ENCODE results near the gene DPYSL5.
"Not testable (repeated sequence)": the region's sequence is repeated elsewhere in the genome, so short reads cannot be mapped to it uniquely, and the experiment has no call there.

Gene DPYSL5

GRCh38 chr2:26875808-26876207 is 27.9 kb downstream of the DPYSL5 start:
- H3K27me3 ChIP-seq (ENCODE audit: control insufficient read depth, insufficient read depth, low read length), result peaks cover 3% of the 10 kb centered on the region; the same call in 1 of the 2 replicates
- H3K4me1 ChIP-seq (ENCODE audit: control insufficient read depth, insufficient read depth, low read length), result no peaks in the 10 kb centered on the region
- H3K4me3 ChIP-seq (ENCODE audit: low read length), result no peak overlapping the region
- no peak for DNase-seq (ENCODE audit: low read depth, low spot score)
- H3K9me3 ChIP-seq (ENCODE audit: control insufficient read depth, insufficient read depth, low read length), result no peaks in the 10 kb centered on the region
- WGBS (ENCODE audit: insufficient coverage, insufficient read length), result no CpG with 5 or more reads among the region's 3 CpGs
- no peaks in the 10 kb centered on the region for H3K36me3 ChIP-seq (ENCODE audit: control insufficient read depth, insufficient read depth, low read length)
- H3K27ac ChIP-seq (ENCODE audit: low read length), result no peak overlapping the region

DNA sequence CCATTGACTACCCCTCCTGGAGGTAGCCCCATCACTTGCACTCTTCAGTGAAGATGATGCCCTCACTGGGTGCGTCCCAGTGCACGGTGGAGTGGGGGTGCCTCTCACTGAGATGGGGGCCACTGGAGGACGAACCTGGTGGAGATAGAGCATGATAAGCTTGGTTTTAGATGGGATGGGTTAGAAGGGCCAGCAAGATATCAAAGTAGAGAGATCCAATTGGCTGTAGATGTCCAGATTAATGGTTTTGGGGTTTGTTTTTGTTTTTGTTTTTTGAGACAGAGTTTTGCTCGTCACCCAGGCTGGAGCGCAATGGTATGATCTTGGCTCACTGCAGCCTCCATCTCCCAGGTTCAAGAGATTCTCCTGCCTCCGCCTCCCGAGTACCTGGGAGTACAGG is 28.3 kb downstream of the DPYSL5 start:
- DNase-seq (ENCODE audit: low read depth, low spot score), result no peak
- H3K27ac ChIP-seq (ENCODE audit: low read length), result no peak overlapping the region
- no peak overlapping the region for H3K4me3 ChIP-seq (ENCODE audit: low read length)
- peaks cover 3% of the 10 kb centered on the region; the same call in 1 of the 2 replicates for H3K27me3 ChIP-seq (ENCODE audit: control insufficient read depth, insufficient read depth, low read length)
- H3K4me1 ChIP-seq (ENCODE audit: control insufficient read depth, insufficient read depth, low read length), result no peaks in the 10 kb centered on the region
- no peaks in the 10 kb centered on the region for H3K36me3 ChIP-seq (ENCODE audit: control insufficient read depth, insufficient read depth, low read length)
- no peaks in the 10 kb centered on the region for H3K9me3 ChIP-seq (ENCODE audit: control insufficient read depth, insufficient read depth, low read length)
- WGBS (ENCODE audit: insufficient coverage, insufficient read length), result no CpG with 5 or more reads among the region's 7 CpGs

DNA sequence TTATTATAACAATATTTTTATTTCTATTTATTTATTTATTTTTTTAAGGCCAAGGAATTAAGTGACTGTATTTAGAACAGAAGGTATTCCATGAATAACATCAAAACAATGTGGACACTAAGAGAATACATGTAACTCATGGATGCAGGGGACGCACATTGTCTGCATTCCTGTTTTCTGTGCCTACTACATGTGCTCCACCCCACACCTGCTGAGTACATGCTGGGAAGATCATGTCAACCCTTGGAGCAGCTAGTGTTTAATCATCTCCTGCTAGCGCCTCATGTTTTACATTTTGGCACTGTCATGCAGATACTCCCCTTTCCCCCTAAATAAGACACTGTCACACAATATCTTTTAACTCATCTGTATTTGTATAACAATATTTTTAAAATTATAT is 29.3 kb downstream of the DPYSL5 start:
- H3K4me3 ChIP-seq (ENCODE audit: low read length), result no peak overlapping the region
- H3K4me1 ChIP-seq (ENCODE audit: control insufficient read depth, insufficient read depth, low read length), result no peaks in the 10 kb centered on the region
- H3K9me3 ChIP-seq (ENCODE audit: control insufficient read depth, insufficient read depth, low read length), result no peaks in the 10 kb centered on the region
- no peaks in the 10 kb centered on the region for H3K36me3 ChIP-seq (ENCODE audit: control insufficient read depth, insufficient read depth, low read length)
- whole genome bisulfite sequencing (ENCODE audit: insufficient coverage, insufficient read length), result no CpG with 5 or more reads among the region's 2 CpGs
- no peak overlapping the region for H3K27ac ChIP-seq (ENCODE audit: low read length)
- DNase-seq (ENCODE audit: low read depth, low spot score), result no peak
- no peaks in the 10 kb centered on the region; the same call in 1 of the 2 replicates for H3K27me3 ChIP-seq (ENCODE audit: control insufficient read depth, insufficient read depth, low read length)

DNA sequence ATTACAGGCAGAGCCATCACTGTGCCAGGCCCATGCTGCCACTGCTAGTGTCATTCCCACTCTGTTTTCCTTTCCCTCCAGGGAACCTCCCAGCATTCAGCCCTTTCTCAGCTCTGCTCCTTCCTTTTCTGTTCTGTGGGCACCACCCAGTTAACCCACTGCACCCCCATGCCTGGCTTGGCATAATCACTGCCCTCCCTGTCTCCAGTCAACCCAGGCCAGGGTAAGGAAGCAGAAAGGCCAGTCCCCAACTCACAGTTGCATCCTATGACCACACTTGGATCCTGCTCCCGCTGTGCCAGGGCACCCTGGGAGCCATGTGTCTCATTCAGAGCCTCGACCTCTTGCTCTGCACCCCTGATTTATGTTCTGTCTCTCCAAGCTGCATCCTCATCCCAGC is 32.2 kb downstream of the DPYSL5 start:
- Histone ChIP-seq H3K36me3 (ENCODE audit: control insufficient read depth, insufficient read depth, low read length) (no peaks in the 10 kb centered on the region), H3K9me3 (ENCODE audit: control insufficient read depth, insufficient read depth, low read length) (no peaks in the 10 kb centered on the region), H3K27ac (ENCODE audit: low read length) (no peak overlapping the region), H3K27me3 (ENCODE audit: control insufficient read depth, insufficient read depth, low read length) (no peaks in the 10 kb centered on the region), H3K4me3 (ENCODE audit: low read length) (no peak overlapping the region), H3K4me1 (ENCODE audit: control insufficient read depth, insufficient read depth, low read length) (no peaks in the 10 kb centered on the region)
- no peak for DNase-seq (ENCODE audit: low read depth, low spot score)
- WGBS (ENCODE audit: insufficient coverage, insufficient read length), result no CpG with 5 or more reads among the region's 2 CpGs

DNA sequence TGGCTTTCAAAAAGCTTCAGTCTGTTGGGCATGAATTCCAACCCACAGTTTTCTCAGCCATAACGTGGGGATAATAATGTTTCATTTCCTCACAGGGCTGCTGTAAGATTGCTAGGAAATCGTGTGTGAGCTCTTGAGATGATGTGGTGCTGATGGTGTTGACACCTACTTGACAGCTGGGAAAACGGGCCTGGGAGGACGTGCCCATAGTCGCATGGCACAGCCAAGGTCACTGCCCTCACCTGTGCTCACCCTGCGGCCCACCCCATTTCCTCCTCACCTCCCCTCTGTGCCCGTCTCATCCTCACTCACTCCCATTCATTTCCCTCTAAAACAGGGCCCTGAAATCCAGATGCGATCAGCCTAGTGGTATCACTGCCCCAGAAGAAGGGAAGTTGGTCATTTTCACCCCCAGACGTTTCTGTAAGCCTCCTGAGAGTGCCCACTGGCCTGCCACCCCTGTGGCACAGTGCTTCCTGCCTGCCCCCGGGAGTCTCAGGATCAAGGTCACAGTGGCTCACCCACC is 33.0 kb downstream of the DPYSL5 start:
- no peaks in the 10 kb centered on the region for H3K27me3 ChIP-seq (ENCODE audit: control insufficient read depth, insufficient read depth, low read length)

GRCh38 chr2:26882220-26882619 is 34.3 kb downstream of the DPYSL5 start:
- H3K36me3 ChIP-seq (ENCODE audit: control insufficient read depth, insufficient read depth, low read length); H3K4me3 ChIP-seq (ENCODE audit: low read length); H3K9me3 ChIP-seq (ENCODE audit: control insufficient read depth, insufficient read depth, low read length); H3K27ac ChIP-seq (ENCODE audit: low read length); H3K27me3 ChIP-seq (ENCODE audit: control insufficient read depth, insufficient read depth, low read length); H3K4me1 ChIP-seq (ENCODE audit: control insufficient read depth, insufficient read depth, low read length); DNase-seq (ENCODE audit: low read depth, low spot score): not testable (repeated sequence)
- no CpG with 5 or more reads among the region's 3 CpGs for WGBS (ENCODE audit: insufficient coverage, insufficient read length)

More for the DNA sequence above, 33.0 kb downstream of the DPYSL5 start:
- no peaks in the 10 kb centered on the region for H3K9me3 ChIP-seq (ENCODE audit: control insufficient read depth, insufficient read depth, low read length)
- H3K27ac ChIP-seq (ENCODE audit: low read length), result no peak overlapping the region
- no peaks in the 10 kb centered on the region for H3K4me1 ChIP-seq (ENCODE audit: control insufficient read depth, insufficient read depth, low read length)
- DNase-seq (ENCODE audit: low read depth, low spot score), result no peak
- no peaks in the 10 kb centered on the region for H3K36me3 ChIP-seq (ENCODE audit: control insufficient read depth, insufficient read depth, low read length)
- H3K4me3 ChIP-seq (ENCODE audit: low read length), result no peak overlapping the region
- WGBS (ENCODE audit: insufficient coverage, insufficient read length), result no CpG with 5 or more reads among the region's 10 CpGs

GRCh38 chr2:26883956-26884355 is 36.0 kb downstream of the DPYSL5 start:
- no peaks in the 10 kb centered on the region for H3K36me3 ChIP-seq (ENCODE audit: control insufficient read depth, insufficient read depth, low read length)
- no CpG with 5 or more reads among the region's 8 CpGs for WGBS (ENCODE audit: insufficient coverage, insufficient read length)
- no peaks in the 10 kb centered on the region for H3K4me1 ChIP-seq (ENCODE audit: control insufficient read depth, insufficient read depth, low read length)
- H3K27ac ChIP-seq (ENCODE audit: low read length), result no peak overlapping the region
- H3K27me3 ChIP-seq (ENCODE audit: control insufficient read depth, insufficient read depth, low read length), result no peaks in the 10 kb centered on the region
- H3K9me3 ChIP-seq (ENCODE audit: control insufficient read depth, insufficient read depth, low read length), result no peaks in the 10 kb centered on the region
- H3K4me3 ChIP-seq (ENCODE audit: low read length), result no peak overlapping the region
- no peak for DNase-seq (ENCODE audit: low read depth, low spot score)

DNA sequence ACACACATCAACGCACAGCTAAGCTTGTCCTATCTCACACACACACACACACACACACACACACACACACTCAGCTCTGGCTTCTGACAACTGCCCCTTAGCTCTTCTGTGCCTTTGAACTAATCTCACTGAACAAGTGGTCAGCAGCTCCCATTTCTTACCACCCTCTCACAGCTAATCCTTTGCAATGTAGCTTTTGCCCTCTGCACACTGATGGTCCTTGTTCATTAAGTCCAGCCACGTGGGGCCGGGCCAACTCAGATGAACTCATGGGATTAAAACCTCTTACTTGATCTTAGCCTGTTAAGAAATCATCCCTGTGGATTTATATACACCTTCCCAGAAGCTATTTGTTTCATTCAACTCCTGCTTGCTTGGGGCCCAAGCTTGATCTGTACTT is 36.6 kb downstream of the DPYSL5 start:
- Histone ChIP-seq H3K9me3 (ENCODE audit: control insufficient read depth, insufficient read depth, low read length) (no peaks in the 10 kb centered on the region), H3K27me3 (ENCODE audit: control insufficient read depth, insufficient read depth, low read length) (no peaks in the 10 kb centered on the region), H3K36me3 (ENCODE audit: control insufficient read depth, insufficient read depth, low read length) (no peaks in the 10 kb centered on the region), H3K4me3 (ENCODE audit: low read length) (no peak overlapping the region), H3K27ac (ENCODE audit: low read length) (no peak overlapping the region), H3K4me1 (ENCODE audit: control insufficient read depth, insufficient read depth, low read length) (no peaks in the 10 kb centered on the region)
- DNase-seq (ENCODE audit: low read depth, low spot score), result no peak
- no CpG with 5 or more reads among the region's 3 CpGs for WGBS (ENCODE audit: insufficient coverage, insufficient read length)

DNA sequence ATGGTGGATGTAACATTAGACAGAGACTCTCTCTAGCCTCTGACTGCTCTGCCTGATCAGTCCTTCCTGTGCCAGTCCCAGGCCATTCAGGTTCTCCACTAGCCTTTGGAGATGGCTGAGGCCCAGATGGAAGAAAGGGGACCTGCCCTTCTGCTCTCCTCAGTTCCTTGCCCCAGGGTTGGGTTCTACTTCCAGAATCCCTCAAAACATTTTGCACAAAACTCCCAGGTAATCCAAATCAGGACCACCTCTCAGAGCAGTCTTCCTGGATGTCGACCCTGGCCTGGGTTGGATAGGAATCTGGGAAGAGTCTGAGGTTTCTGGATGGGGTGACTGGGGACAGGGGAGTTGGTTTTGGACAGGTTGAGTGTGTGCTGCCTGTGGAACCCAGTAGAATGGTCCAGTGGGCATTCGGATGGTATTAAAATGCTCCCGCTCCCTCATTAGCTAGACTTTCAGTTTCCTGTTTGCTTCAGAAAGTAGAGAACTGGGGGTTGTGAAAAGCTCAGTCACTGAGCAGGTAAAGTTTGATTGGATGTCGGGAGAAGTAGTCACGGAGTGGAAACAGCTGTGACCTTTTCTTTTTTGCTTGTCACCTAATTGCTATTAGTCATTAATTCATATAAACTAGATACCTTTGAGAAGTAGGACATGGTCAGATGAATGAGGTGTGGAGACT is 37.9 kb downstream of the DPYSL5 start:
- WGBS (ENCODE audit: insufficient coverage, insufficient read length), result no CpG with 5 or more reads among the region's 5 CpGs
- DNase-seq (ENCODE audit: low read depth, low spot score), result no peak
- no peaks in the 10 kb centered on the region for H3K27me3 ChIP-seq (ENCODE audit: control insufficient read depth, insufficient read depth, low read length)

DNA sequence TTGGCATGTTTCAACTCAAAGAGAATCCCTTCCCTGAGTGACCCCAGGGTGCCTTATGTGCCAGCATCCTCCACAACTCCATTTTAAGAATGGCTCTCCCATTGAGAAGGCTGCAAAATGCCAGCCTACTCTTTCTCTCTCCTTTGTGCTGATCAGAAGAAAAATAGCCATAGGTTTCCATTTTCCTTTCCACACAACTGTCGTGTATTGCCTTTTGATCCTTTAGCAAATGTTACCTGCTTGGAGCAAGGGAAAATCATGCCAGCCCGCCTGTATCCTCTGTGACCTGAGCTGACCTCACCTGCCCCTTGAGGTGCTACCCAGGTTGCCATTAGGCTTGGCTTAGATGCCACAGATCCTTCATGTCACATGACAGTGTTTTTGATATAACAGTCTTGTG is 38.8 kb downstream of the DPYSL5 start:
- no CpG with 5 or more reads among the region's 2 CpGs for WGBS (ENCODE audit: insufficient coverage, insufficient read length)
- no peaks in the 10 kb centered on the region for H3K36me3 ChIP-seq (ENCODE audit: control insufficient read depth, insufficient read depth, low read length)
- no peak overlapping the region for H3K27ac ChIP-seq (ENCODE audit: low read length)
- H3K4me3 ChIP-seq (ENCODE audit: low read length), result no peak overlapping the region
- H3K27me3 ChIP-seq (ENCODE audit: control insufficient read depth, insufficient read depth, low read length), result no peaks in the 10 kb centered on the region
- no peak for DNase-seq (ENCODE audit: low read depth, low spot score)
- H3K4me1 ChIP-seq (ENCODE audit: control insufficient read depth, insufficient read depth, low read length), result no peaks in the 10 kb centered on the region
- H3K9me3 ChIP-seq (ENCODE audit: control insufficient read depth, insufficient read depth, low read length), result no peaks in the 10 kb centered on the region

More for the DNA sequence above, 37.9 kb downstream of the DPYSL5 start:
- H3K27ac ChIP-seq (ENCODE audit: low read length), result no peak overlapping the region
- no peaks in the 10 kb centered on the region for H3K36me3 ChIP-seq (ENCODE audit: control insufficient read depth, insufficient read depth, low read length)
- H3K9me3 ChIP-seq (ENCODE audit: control insufficient read depth, insufficient read depth, low read length), result no peaks in the 10 kb centered on the region
- no peak overlapping the region for H3K4me3 ChIP-seq (ENCODE audit: low read length)
- no peaks in the 10 kb centered on the region for H3K4me1 ChIP-seq (ENCODE audit: control insufficient read depth, insufficient read depth, low read length)

- WGBS (ENCODE audit: insufficient coverage, insufficient read length), result no CpG with 5 or more reads among the region's 4 CpGs
- no peaks in the 10 kb centered on the region for H3K4me1 ChIP-seq (ENCODE audit: control insufficient read depth, insufficient read depth, low read length)
- H3K27ac ChIP-seq (ENCODE audit: low read length), result no peak overlapping the region
- H3K4me3 ChIP-seq (ENCODE audit: low read length), result no peak overlapping the region
- H3K27me3 ChIP-seq (ENCODE audit: control insufficient read depth, insufficient read depth, low read length), result no peaks in the 10 kb centered on the region
- DNase-seq (ENCODE audit: low read depth, low spot score), result no peak
- H3K9me3 ChIP-seq (ENCODE audit: control insufficient read depth, insufficient read depth, low read length), result no peaks in the 10 kb centered on the region
- no peaks in the 10 kb centered on the region for H3K36me3 ChIP-seq (ENCODE audit: control insufficient read depth, insufficient read depth, low read length)
Observed at GRCh38 chr2:26887151-26887550, 39.2 kb downstream of the DPYSL5 start.
